ENCODE measurements around the gene PNPO. TPM values are rescaled to one million over a fixed set of nuclear protein-coding genes. Genes with fewer than 3 reads are reported as not detected.

Gene PNPO
- total and polyA plus RNA-seq, 2 of the 13 experiments (the other 11 are each of a cell fraction or from before 2014, with no cell fraction given), result 47.9 to 63.3 TPM

- no peak overlapping the region for H2AFZ ChIP-seq (ENCODE audit: low read length)
- H3K79me2 ChIP-seq (ENCODE audit: insufficient read depth, low read length), result peaks cover 20% of the 10 kb centered on the region
- ATAC-seq (no peak), DNase-seq (ENCODE audit: low spot score) (no peak), FAIRE-seq (no peak)
- peak overlapping the region; percentile 75 to 87 (median 76) for H3K4me3 ChIP-seq (replicated peaks in 1 of 3; ENCODE audit: insufficient read depth in 1 of 3, low read depth in 2 of 3, low read length in 3 of 3)
- in situ Hi-C loops (cut with HindIII; ENCODE audit: extremely low pct_ligation_motif_present, low pct_unique_long_range_greater_than_20kb) (no loop called here), intact Hi-C loops (cut with micrococcal nuclease; ENCODE audit: unreplicated experiment) (no loop called here)
- peak overlapping the region; percentile 97 for H3K4me2 ChIP-seq (ENCODE audit: low read depth, low read length)
- ChIA-PET CTCF (ENCODE audit: low intra/inter-chr PET ratio, low total read pairs) (no interaction called here), POLR2A (interaction anchor here (1.6 to 3.0 kb wide), 13 partner anchors 8 to 111 kb away, joined by 4 to 67 read pairs (median 16); partner anchors contain the start of genes CDK5RAP3, LRRC46, MRPL10 and NFE2L1)
- WGBS (ENCODE audit: low lambda C conversion rate), result 54% methylated on average over 6 of the region's 6 CpGs
- no peaks in the 10 kb centered on the region for H3K27me3 ChIP-seq (ENCODE audit: control insufficient read depth in 1 of 2, insufficient read depth in 2 of 2, low read length in 2 of 2)
- peak; percentile 80 for TF ChIP-seq ZNF121 (CRISPR knock-in tag; IDR thresholded peaks at IDR 0.05)
- no peak for TF ChIP-seq ZNF207 (IDR thresholded peaks at IDR 0.05; ENCODE audit: borderline replicate concordance)
- 0 out of 2 replicates have a peak, but pooled peaks have one; percentile 10 for TF ChIP-seq DMTF1 (CRISPR knock-in tag; IDR thresholded peaks at IDR 0.05)
- TF ChIP-seq ZNF556 (CRISPR knock-in tag; IDR thresholded peaks at IDR 0.05; ENCODE audit: borderline replicate concordance), result 0 out of 2 replicates have a peak, but pooled peaks have one; percentile 4
- TF ChIP-seq, protein P1, sequence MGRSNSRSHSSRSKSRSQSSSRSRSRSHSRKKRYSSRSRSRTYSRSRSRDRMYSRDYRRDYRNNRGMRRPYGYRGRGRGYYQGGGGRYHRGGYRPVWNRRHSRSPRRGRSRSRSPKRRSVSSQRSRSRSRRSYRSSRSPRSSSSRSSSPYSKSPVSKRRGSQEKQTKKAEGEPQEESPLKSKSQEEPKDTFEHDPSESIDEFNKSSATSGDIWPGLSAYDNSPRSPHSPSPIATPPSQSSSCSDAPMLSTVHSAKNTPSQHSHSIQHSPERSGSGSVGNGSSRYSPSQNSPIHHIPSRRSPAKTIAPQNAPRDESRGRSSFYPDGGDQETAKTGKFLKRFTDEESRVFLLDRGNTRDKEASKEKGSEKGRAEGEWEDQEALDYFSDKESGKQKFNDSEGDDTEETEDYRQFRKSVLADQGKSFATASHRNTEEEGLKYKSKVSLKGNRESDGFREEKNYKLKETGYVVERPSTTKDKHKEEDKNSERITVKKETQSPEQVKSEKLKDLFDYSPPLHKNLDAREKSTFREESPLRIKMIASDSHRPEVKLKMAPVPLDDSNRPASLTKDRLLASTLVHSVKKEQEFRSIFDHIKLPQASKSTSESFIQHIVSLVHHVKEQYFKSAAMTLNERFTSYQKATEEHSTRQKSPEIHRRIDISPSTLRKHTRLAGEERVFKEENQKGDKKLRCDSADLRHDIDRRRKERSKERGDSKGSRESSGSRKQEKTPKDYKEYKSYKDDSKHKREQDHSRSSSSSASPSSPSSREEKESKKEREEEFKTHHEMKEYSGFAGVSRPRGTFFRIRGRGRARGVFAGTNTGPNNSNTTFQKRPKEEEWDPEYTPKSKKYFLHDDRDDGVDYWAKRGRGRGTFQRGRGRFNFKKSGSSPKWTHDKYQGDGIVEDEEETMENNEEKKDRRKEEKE (IDR thresholded peaks at IDR 0.05), result no peak
- H3K27ac ChIP-seq (ENCODE audit: extremely low read length, insufficient read depth, low read length), result peak overlapping the region; percentile 95
- no peaks in the 10 kb centered on the region for H3K9me3 ChIP-seq (ENCODE audit: low read length)
- H3K4me1 ChIP-seq (ENCODE audit: insufficient read depth, low read length), result peaks cover 87% of the 10 kb centered on the region
- H3K36me3 ChIP-seq (replicated peaks in 1 of 2; ENCODE audit: control insufficient read depth in 1 of 2, insufficient read depth in 2 of 2, low read length in 2 of 2), result peaks cover 6 to 35% of the 10 kb centered on the region in 2 experiments
- no peaks in the 10 kb centered on the region for H4K20me1 ChIP-seq (ENCODE audit: insufficient read depth, low read length)
- peak overlapping the region; percentile 90 for H3K9ac ChIP-seq (ENCODE audit: insufficient read depth, low read depth, low read length)
- BruUV-seq (replicated peaks), result no TSS peak
Measured at GRCh38 chr17:47942568-47942967, 1.2 kb downstream of the PNPO start.
